Measurements from ENCODE around the gene NDRG2.
"Not testable (repeated sequence)": the region's sequence is repeated elsewhere in the genome, so short reads cannot be mapped to it uniquely, and the experiment has no call there.

NDRG2 gene

DNA sequence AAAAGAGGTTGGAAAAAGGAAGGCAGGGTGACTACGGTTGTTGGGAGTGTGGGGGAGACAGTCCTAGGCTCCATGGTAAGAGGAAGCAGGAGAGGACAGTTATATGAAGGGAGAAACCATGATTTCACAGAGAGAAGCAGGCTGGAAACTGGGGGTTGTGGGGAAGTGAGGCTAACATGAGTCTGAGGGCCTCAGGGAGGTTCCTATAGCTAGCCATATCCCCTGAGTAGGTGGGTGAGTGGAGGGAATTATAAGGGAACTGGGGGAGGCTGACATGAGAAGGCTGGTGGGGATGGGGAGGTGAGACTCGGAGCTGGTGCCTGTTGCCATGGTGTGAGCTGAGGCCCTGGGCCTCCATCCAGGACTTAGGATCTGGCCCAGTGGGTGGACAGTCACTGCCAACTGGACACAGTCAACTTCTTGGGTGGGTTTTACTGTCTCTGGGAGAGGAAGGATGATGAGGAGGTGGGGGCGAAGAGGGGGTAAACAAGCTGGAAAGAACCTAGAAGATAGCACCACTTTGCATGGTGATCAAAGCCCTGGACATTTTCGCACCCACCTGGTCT lies 8.4 kb upstream of the NDRG2 start:
- no peak for DNase-seq

DNA sequence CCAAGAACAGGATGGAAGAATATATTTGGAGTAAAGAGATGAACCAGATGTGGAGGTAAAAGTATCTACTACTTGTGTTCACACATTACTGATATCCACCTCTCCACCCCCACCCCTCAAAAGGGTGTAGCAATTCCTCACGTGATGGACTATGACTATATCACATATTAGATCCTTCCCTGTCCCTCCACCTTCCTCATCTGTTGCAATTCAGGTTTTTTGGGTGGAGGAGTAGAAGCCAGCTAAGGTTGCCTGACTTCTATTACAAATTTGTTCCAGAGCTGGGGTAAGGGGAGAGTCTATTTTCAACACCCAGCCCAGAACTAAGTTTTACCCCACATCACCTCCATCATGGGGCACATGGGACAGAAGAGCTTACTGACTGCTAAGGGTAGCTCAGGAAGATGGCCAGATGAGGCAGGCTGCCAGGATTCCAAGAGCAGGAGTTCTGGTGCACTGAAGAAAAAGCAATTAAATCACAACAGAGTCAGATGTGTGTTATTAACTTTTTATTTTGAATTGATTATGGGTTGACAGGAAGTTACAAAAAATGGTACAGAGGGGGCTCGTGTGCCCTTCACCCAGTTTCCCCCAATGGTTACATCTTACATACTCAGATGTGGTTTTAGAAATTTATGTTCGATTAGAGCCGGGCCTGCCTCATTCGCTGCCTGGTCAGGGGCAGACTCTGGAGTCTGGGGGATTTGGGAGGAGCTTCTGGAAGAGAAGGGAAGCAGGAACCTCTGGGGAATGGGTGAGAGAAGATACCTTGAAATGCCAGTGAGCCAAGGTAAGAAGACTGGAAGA lies 7.7 kb upstream of the NDRG2 start:
- no peak for DNase-seq

DNA sequence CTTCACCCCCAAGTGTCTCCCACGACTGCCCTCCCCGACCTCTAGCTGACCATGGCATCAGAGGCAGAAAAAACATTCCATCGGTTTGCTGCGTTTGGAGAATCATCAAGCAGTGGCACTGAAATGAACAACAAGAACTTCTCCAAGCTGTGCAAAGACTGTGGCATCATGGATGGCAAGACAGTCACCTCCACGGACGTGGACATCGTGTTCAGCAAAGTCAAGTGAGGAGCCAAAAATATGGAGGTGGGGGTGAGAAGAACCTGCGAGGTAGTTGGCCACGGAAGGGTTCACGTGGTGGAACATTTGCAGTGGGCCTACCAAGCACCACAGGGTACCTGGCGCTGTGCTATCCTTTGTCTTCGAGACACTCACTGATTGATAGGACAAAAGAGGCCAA lies 5.7 kb upstream of the NDRG2 start:
- DNase-seq = no peak

DNA sequence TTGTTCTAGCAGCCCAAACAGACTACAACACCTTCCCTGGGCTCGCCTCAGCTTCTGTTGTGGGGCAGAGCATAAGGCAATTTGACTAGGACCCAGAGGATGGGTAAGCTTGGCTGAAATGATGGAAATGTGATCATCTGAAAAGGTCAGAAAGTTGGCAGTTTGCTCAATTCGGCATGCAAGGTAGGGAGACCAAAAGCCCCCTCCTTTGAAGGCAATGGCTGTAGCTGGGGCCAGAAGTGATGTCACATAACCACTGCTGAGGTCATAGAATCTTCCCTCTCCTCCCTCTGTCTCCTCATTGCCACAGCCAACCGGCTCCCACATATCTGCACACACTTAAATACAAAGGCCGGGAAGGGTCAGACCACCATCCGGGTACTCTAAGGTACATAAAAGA lies 5.1 kb upstream of the NDRG2 start, which contains the start of gene TPPP2:
Gene TPPP2, plus strand, starts transcription at position 301 of the 400 bp plus-strand sequence. CDS start 365 bp downstream, outside the sequence.
- DNase-seq = no peak

DNA sequence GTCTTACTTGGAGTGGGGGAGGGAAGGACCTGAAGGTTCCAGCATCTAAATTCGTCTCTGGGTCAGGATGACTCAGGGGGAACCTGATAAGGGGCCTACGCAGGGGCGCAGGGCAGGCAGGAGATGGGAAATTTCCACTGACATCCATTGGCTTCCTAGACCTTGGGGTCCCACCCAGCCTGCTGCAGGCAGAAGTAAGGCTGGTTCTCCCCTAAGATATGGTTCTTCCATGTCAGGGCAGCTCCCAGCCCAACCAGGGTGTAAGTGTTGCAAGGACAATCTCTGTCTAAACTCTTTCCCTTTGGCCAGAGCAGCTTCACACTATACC lies 2.1 kb upstream of the NDRG2 start:
- DNase-seq = no peak

DNA sequence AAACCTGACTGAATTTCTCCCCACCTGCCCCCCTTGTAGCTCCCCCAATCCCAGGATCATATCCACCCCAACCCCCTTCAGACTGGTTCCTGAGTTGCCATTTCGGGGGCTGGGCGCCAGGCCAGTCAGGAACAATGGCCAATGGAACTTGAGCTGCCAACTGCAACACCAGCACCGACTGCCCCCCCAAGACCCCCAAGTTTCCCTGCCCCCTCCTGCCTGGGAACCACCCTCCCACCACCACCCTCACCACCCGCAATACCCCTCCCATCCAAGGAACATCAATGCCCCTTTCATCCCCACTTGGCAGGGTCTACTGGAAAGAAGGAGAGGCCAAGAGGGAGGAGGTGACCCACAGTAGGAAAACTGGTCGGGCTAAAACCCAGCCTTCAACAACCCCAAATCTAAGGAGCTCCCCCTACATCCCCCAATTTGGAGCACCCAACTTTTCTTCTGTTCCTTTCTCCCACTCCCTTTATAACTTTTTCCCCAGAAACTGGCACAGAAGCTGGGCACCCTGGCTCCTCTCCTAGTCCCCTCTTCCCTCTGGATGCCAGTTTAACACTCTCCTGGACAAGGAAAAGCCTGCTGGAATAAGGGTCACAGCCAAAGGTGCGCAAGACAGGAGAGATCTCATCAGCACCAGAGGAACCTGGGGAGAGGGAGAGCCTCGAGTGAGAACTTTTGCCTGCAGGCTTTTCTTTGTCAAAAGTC lies 1.6 kb upstream of the NDRG2 start:
- DNase-seq = no peak

DNA sequence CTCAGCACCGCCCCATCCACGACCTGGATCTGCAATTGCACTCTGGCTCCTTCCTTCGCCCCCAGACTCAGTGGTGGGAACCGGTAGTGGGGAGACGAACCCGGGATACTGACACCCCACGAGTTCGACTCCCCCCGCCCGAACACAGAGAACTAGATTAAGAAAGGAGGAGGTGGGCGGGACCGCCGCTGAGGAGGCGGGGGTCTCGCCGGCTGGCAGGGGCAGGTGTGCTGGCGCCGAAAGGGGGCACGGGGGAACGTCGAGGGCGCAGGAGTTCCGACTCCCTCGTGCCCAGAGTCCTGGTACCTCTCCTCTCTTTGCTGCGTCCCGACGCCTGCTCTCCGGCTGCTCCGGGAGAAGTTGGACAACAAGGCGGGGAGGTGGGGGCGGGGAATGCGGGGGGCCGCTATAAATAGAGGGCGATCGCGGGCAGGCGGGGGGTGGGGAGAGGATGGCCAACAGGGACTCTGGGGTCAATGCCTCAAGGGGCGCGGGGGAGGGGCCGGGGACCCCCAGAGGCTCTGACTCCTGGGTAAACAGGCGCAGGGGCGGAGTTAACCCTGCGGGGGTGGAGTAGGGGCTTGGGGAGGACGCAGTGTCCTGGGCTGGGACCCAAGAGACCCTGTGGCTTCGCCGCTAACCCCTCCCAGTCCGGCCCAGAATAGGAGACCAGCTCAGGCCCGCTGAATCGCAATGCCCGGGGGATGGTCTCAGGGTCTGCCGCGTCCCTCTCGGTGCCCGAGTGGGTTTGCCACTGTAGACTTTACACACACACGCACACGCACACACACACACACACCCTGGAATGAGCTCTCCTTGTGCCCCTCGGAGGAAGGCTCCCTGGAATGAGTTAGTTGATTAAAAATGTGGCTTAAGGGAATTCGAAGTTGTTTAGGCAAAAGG lies 761 bp upstream of the NDRG2 start:
- no peak for DNase-seq

DNA sequence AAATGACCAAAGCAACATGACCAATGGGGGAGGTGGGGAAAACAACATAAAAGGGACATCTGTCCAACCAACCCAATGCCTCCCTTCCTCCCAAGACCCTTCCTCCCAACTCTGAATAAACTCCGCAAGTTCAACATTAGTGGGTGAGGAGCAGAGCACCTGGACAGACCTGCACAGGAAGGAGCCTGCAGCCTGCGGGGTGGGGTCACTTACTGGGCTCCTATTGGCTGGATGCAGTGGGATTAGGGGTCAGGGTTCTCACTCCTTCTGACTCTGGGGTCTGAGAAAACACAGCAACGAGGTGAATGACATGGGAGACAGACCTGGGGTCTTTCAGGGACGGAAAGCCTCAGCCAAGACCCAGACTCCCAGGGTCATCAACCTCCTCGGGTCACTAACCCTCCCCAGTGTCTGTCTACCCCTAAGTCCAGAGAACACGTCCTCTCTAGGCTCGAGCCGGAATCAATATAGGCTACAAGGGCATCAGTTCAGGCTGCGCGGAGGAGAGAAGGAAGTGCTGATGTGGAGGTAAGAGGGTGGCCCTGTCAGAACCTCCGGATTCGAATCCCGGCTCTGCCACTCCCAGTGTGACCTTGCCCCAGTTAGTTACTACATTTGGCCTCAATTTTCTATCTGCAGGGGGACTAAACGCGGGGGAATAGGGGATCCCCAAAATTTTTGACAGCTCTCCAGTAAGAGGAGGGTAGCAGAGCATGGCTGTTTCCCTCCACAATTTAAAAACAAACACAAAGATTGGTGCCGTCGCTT lies 860 bp downstream of the NDRG2 start:
- DNase-seq = no peak

DNA sequence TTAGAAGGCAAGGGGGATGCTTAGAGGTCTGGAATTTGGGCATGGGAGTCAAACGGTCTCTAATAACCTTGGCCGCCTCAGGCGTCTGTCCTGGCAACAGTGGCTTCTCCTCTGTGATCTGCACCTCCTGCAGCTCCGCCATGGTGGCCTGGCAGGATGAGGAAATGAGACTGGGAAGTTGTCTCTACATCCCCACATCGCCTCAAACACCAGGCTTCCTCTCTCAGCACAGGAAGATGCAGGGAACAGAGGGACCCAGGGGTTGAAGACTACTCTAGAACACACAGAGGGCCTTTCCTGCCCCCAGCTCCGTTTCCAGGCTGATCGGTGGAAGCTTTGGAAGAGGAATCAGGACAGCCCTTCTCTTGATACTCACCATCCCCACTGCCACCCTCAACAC lies 1.7 kb downstream of the NDRG2 start:
- DNase-seq = no peak

DNA sequence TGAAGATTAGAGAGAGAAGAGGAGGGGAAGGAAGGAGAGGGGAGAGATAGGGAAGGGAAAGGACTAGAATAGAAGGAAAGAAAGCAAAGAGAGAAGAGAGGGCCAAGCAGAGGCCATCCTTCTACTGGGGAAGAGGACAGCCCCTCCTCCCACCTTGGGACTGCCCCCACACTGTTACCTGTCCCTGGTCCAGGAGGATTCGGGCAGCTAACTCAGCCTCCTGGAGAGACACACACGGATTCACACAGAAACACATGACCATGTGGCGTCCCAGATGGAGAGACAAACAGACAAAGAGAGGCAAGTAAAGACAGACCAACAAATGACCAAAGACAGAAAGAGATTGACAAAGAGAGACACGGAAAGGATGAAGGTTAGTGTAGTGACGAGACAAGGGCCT lies 2.2 kb downstream of the NDRG2 start:
- no peak for DNase-seq

DNA sequence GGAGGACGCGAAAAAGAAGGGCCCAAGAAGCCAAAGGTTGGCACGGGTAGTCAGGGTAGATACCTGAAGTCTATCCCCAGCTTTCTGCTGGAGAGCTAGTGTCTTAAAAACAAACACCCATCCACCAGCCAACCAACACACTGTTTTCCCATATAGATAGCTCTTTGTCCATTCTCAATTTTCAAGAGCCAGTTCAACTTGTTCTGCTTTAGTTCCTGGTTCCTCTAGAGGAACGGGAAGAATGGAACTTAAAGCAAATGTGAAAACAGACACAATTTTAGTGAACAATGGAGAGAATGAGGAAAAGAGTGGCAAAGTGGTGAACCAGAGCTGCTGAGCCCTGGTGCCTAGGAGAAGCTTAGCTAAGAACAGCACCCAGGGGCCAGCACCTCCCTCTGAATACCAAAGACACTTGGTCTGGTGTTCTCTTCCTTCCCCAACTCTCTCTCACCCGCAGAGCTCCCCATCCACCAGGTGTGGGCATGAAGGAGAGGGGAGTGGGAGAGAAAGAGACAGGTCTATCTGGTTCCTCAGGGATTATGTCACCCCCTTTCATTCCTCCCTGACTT lies 3.8 kb downstream of the NDRG2 start:
- DNase-seq = no peak

DNA sequence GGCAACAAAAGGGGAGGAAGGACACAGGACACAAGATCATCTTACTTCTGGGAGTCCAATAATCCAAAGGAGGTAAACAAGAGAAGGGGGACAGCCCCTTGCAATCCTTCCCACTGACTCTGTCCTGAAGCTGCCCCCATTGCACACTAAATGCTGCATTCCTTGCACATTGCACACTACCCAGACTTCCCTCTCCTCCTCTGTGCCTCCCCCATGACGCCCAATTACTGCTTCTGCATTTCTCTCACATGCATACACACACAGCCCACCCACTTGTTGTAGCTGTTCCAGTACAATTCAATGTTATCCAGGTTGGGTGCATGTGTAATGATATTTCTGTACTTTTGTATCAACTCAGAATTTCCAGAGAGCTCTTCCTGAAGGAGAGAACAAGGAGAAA lies 5.5 kb downstream of the NDRG2 start:
- no peak for DNase-seq

DNA sequence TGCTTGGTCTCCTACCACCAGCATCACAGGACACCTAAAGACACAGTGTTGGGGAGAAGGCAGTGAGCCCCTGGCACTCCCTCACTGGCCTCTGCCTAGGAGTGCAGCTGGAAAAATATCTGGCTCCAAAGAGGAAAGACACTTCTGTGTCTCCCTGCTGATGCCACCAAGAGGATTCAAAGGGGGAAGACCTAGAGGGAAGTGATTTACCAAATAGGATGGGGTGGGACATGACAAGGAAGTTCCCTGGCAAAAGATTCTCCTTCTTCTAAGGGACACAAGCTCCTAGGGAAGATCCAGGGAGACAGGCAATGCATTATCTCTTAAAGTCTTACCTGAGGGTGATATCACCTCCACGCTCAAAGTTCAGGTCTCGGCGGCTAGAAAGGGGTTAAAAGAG lies 6.1 kb downstream of the NDRG2 start:
- no peak for DNase-seq

DNA sequence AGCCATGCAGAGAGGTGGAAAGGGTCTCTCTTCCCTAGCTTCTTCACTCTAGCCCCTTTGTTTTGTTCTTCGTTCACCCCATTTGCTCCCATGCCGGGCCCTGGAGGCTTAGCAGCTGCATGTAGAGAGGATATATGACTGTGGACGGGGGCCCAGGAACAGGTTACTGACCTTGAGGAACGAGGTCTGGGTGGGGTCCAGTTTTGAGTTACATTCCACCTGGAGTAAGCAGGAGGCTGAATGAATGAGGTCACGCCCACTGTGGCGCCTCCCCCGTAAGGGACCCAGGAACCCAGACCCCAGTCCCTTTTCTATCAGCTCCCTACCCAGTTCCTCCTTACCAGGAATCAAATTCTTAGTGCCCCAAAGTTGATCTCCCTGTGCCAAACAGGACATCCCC lies 6.6 kb downstream of the NDRG2 start:
- DNase-seq = no peak

DNA sequence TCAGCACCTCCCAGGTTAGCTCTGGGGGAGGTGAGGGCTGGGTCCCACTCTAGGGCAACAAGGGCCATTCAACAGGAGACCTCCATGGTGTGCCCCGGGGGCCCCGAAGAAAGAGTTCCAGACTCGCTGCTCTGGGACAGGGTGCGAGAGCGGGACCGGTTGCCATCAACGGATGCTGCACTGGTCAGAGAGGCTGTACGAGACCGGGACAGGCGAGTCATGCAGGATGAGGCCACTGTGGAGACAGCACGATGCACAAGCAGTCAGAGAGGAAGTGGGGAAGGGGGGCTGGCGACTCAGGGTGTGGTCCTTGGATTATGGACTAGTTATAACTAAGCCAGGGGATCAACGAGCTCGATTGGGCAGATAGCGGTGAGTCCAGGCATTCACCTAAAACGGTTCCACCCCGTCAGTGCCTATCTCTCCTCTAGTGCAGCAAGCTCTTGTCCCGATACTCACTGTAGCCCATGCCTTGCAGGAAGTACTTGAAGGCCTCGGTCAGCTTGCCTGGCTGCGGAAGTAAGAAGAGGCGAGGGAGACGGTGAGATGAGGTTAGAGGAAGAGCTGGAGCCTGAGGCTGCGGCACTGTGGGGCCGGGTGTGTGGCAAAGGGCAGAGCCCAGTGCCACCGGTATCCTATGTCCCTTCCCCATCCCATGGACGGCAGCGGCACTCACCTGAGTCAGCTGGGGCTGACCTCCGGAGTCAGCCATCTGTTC lies 7.2 kb downstream of the NDRG2 start:
- DNase-seq = no peak

DNA sequence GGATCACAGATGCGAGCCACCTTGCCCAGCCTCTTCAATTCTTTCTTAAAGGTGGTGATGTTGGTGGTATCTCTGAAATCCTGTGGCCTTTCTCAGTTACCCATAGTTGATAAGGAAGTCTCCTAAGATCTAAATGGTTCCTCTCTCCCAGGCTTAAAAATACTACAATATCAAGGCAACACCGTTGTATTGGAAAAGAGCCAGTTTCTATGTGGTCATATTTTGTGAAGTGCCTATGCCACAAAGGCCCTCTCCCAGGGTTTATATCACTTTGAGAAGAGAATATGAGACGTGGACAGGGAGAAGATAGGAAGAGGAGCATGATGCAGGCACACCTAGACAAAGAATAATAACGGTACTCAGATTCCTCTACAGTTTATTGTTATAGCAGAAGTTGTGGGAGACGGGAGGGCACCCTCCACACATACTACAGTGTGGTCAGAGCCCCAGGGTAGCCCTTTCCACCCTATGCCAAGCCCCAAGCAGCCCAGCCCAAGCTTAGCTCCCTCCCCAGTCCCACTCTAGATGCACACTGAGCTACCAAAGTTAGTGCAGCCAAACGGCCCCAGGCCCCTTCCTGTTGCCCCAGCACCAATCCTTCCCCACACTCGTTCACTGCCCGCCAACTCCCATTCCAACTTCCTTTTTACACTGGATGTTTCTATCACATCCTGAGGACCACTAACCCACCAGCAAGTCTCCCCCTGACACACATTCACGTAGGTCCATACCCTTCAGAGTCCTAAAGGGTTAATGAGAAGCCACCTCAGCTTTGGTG lies 8.3 kb downstream of the NDRG2 start:
- no peak for DNase-seq

DNA sequence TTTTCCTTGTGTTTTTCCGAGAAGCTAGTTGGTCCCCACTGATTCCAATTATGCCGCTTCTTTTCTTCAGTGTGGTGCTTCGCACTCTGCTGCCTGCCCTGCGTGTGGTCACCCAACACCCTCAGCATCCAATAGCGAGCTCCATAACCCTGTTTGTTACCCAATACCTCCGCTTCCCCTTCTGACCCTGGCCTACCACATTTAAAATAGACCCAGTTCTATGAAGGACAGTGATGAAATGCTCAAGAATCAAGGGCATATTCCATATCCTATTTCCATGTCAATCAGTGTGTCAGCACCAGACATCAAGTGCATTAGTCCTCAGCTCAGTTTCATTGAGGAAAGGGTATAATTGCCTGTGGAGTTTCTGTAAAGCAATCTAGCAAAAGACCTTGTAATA lies 9.5 kb downstream of the NDRG2 start:
- DNase-seq = no peak

DNA sequence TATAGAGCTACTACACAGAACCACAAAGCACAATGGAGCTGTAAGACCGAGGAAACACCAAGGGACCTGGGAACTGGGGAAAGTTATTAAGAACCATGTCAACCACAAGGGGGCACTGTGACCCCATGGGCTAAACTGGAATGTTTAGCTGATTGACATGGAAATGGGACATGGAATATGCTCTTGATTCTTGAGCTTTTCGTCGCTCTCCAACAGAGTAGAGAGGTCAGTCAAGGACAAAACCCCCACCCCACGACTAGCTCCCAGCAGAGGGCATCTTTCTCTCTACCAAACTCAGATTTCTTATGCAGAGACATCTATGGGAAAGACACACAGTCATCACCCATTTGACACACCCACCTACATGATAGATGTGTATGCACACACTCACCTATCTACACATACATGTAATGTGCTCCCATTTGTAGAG lies 10.1 kb downstream of the NDRG2 start:
- peak; percentile 91 for DNase-seq

DNA sequence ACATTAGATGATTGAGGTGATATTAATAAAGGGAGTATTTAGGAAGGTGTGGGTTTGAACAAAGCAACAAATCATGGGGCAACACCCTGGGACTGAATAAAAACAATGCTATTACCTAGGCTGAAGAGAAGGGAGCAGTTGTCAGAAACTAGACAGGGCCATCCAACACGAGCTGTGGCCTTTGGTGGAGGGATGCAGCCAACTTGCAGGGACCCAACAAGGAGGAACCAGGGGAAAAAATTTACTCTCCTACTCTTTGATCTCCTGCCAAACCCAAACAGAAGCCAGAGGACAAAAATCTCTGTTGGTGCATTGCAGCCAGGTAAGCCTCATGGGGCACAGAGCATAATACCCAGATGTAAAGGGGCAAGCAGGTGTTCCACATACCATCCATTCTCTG lies 13.7 kb downstream of the NDRG2 start:
- DNase-seq = no peak

DNA sequence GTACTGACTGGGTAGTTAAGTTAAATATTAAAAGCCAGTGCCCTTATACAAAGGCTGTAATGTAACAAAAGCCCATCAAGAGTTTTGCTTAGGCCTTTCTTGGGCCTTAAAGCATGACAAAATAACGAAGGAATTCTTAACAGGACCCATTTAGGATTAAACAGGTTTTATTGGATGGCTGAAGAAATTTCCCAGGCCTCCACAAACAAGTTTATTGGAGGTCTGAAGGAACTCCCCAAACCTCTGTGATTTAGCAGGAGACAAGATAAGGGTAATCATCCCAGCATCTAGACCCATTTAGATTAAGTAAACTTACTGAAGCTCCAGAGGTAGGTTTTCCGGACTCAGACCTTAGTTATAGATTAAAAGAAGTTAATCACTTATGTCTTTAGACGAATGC lies 15.1 kb downstream of the NDRG2 start:
- DNase-seq = not testable (repeated sequence)

Data from stimulated activated CD8-positive, alpha-beta memory T cell treated with anti-CD3 and anti-CD28 coated beads, Interleukin-4, amount 100 ng/mL, for 48 hours (primary cell).